Middle frontal gyrus (tissue), 1 donor: Measurements from ENCODE around the gene EPB41L1.

Experiments
- DNase-seq: peaks from one replicate; pipeline ENCODE4 v3.0.0-alpha.2; 2015; ENCODE audit warnings: low spot score; ENCODE audit errors: extremely low spot score

Gene EPB41L1

GRCh38 chr20:36275441-36276189 is 121.1 kb downstream of the EPB41L1 start:
- DNase-seq, result no peak

GRCh38 chr20:36277546-36277945 is 123.0 kb downstream of the EPB41L1 start:
- no peak for DNase-seq

GRCh38 chr20:36279362-36279761 is 124.8 kb downstream of the EPB41L1 start:
- no peak for DNase-seq

- no peak for DNase-seq
Measured at GRCh38 chr20:36279776-36280175, 125.2 kb downstream of the EPB41L1 start.

- no peak for DNase-seq
Measured at GRCh38 chr20:36281785-36282380, 127.3 kb downstream of the EPB41L1 start.
